HepG2 (cell line): ENCODE results near the gene OSM.

Experiments
- ZNF382 ChIP-seq: sonication (generic); formaldehyde crosslinking; IDR thresholded peaks from 2 replicates; pipeline ENCODE4 v1.5.0; 2020; ENCODE audit warnings: missing genetic modification reagents, mild to moderate bottlenecking, borderline replicate concordance
- TF ChIP-seq, protein P1 (sequence below): sonication (generic); formaldehyde crosslinking; IDR thresholded peaks from 2 replicates; pipeline ENCODE4 v1.5.0; 2020; ENCODE audit warnings: mild to moderate bottlenecking, missing genetic modification reagents, moderate library complexity

DNA sequence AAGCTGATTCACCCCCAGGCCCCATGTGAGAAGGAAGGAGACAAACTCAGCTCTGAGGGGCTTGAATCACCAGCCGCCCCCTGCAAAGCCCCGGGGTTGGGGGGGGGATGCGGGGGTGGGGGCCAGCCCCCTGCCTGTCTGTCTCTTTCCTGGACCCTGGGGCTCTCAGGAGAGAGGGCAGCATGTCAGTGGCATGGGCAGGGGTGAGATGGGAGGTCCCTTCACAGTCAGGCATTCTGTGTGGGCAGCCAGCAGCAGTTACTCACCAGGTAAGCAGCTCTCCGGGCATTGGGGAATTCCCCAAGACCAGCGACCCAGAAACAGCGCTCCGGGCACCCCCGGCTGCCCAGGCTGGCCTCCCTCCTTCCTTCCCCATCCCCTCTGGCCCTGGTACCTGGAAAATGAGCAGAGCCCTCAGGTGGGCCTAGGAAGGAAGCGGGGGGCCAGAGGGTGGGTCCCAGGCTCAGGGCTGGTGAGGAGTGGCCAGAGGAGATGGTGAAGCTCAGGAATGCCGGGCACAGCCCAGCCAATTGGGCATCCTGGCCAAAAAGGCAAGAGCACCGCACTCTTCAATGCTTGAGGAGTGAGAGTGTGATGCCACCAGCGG is 15.9 kb downstream of the OSM start:
- TF ChIP-seq ZNF382, result no peak
- TF ChIP-seq, protein P1, sequence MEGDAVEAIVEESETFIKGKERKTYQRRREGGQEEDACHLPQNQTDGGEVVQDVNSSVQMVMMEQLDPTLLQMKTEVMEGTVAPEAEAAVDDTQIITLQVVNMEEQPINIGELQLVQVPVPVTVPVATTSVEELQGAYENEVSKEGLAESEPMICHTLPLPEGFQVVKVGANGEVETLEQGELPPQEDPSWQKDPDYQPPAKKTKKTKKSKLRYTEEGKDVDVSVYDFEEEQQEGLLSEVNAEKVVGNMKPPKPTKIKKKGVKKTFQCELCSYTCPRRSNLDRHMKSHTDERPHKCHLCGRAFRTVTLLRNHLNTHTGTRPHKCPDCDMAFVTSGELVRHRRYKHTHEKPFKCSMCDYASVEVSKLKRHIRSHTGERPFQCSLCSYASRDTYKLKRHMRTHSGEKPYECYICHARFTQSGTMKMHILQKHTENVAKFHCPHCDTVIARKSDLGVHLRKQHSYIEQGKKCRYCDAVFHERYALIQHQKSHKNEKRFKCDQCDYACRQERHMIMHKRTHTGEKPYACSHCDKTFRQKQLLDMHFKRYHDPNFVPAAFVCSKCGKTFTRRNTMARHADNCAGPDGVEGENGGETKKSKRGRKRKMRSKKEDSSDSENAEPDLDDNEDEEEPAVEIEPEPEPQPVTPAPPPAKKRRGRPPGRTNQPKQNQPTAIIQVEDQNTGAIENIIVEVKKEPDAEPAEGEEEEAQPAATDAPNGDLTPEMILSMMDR (CRISPR knock-in tag), result no peak
